HCT116 (cell line): ENCODE data around the gene ZFR2. TPM values are rescaled to one million over a fixed set of nuclear protein-coding genes. Genes with fewer than 3 reads are reported as not detected.

ENCODE experiments used
- ATAC-seq: fragments of 200-7000 bp; cut with Tn5 transposase; 2 replicates; pipeline ENCODE4 v1.9.1; 2020; ENCODE audit warnings: mild to moderate bottlenecking, moderate library complexity
- BruUV-seq: library from RNA; stranded (reverse); fragments of 400-500 nt; replicated peaks from 2 replicates; lab custom pipeline; 2021; lab: Mats Ljungman, UMichigan
- CTCF ChIA-PET: fragments of 300-600 bp; sonication (Branson Sonifier 250); formaldehyde crosslinking; loops from one replicate; lab custom pipeline; 2021; ENCODE audit warnings: antibody characterized with exemption; lab: Charles Lee
- POLR2A ChIA-PET: fragments of 300-600, 350-600 bp; sonication (Branson Sonifier 250); formaldehyde crosslinking; loops from one replicate; lab custom pipeline; 2021; ENCODE audit warnings: antibody characterized with exemption; lab: Charles Lee
- RAD21 ChIA-PET, 2 experiments: fragments of 300-600 bp; sonication (Branson Sonifier 250); formaldehyde crosslinking; loops; one replicate each; lab custom pipeline; 2023; ENCODE audit warnings: low total read pairs in 2 of 2; ENCODE audit not compliant: uncharacterized antibody in 2 of 2, unreplicated experiment in 2 of 2, low non-redundant PET in 1 of 2; lab: Charles Lee
- DNase-seq: peaks from one replicate; pipeline ENCODE4 v3.0.0-alpha.2; 2010; ENCODE audit warnings: low read depth, low spot score
- H2AFZ ChIP-seq: fragments of 200-600 bp; shearing (Covaris generic), sonication (generic); 2 replicates; pipeline ENCODE4 v1.6.1; 2017; ENCODE audit warnings: low read depth, mixed run types, mixed read lengths, antibody characterized with exemption, low read length; ENCODE audit not compliant: poor library complexity, severe bottlenecking
- H3K27ac ChIP-seq: 2 replicates; pipeline ENCODE4 v1.5.1; 2012; ENCODE audit warnings: low read depth, low read length
- H3K27me3 ChIP-seq: fragments of 200-600 bp; sonication (generic); 2 replicates; pipeline ENCODE4 v1.6.1; 2016; ENCODE audit warnings: mixed run types, low read length, mixed read lengths; ENCODE audit not compliant: insufficient read depth
- H3K36me3 ChIP-seq, 2 experiments: fragments of 200-500 bp in 1 of 2; fragments of 200-600 bp in 1 of 2; sonication (Bioruptor generic) in 1 of 2; sonication (generic) in 1 of 2; 2 replicates each; pipeline versions ENCODE4 v1.5.1 to v1.6.1; 2014 to 2016; ENCODE audit warnings: low read length in 2 of 2, inconsistent platforms in 1 of 2, mixed read lengths in 1 of 2, mixed run types in 1 of 2; ENCODE audit not compliant: insufficient read depth in 2 of 2, control insufficient read depth in 1 of 2
- H3K4me1 ChIP-seq, 2 experiments: fragments of 200-600 bp in 1 of 2; sonication (generic) in 1 of 2; 2 replicates each; pipeline versions ENCODE4 v1.5.1 to v1.6.1; 2012 to 2017; ENCODE audit warnings: low read length in 2 of 2, inconsistent platforms in 1 of 2, mild to moderate bottlenecking in 1 of 2, mixed read lengths in 1 of 2, mixed run types in 1 of 2, moderate library complexity in 1 of 2; ENCODE audit not compliant: insufficient read depth in 2 of 2, control insufficient read depth in 1 of 2
- H3K4me2 ChIP-seq: fragments of 200-600 bp; sonication (generic); 2 replicates; pipeline ENCODE4 v1.6.1; 2017; ENCODE audit warnings: mixed run types, low read length, mixed read lengths
- H3K4me3 ChIP-seq, 2 experiments: fragments of 200-600 bp in 1 of 2; sonication (generic) in 1 of 2; replicated peaks in 1 of 2; 2 replicates each; pipeline ENCODE4 v1.5.1; 2011 to 2016; ENCODE audit warnings: low read length in 2 of 2, control low read depth in 1 of 2, low read depth in 1 of 2, mild to moderate bottlenecking in 1 of 2, mixed read lengths in 1 of 2, mixed run types in 1 of 2
- H3K79me2 ChIP-seq: fragments of 200-600 bp; sonication (generic); 2 replicates; pipeline ENCODE4 v1.6.1; 2017; ENCODE audit warnings: mild to moderate bottlenecking, mixed run types, low read length, moderate library complexity, mixed read lengths; ENCODE audit not compliant: insufficient read depth
- H3K9ac ChIP-seq: fragments of 200-600 bp; sonication (generic); 2 replicates; pipeline ENCODE4 v1.6.1; 2016; ENCODE audit warnings: low read length, mixed read lengths
- H3K9me2 ChIP-seq: fragments of 200-600 bp; sonication (generic), shearing (Covaris generic); 2 replicates; pipeline ENCODE4 v1.6.1; 2017; ENCODE audit warnings: mixed run types, mild to moderate bottlenecking, moderate library complexity; ENCODE audit not compliant: insufficient read depth
- H3K9me3 ChIP-seq, 2 experiments: fragments of 200-500 bp in 1 of 2; fragments of 200-600 bp in 1 of 2; sonication (Bioruptor generic) in 1 of 2; sonication (generic) in 1 of 2; 2 replicates each; pipeline ENCODE4 v1.6.1; 2014 to 2017; ENCODE audit warnings: low read length in 2 of 2, mixed read lengths in 2 of 2, inconsistent platforms in 1 of 2, low read depth in 1 of 2, mild to moderate bottlenecking in 1 of 2, mixed run types in 1 of 2, moderate library complexity in 1 of 2; ENCODE audit not compliant: control insufficient read depth in 1 of 2, insufficient read depth in 1 of 2
- H4K20me1 ChIP-seq: fragments of 200-600 bp; sonication (generic), shearing (Covaris generic); 2 replicates; pipeline ENCODE4 v1.6.1; 2017; ENCODE audit warnings: mixed run types, mild to moderate bottlenecking, moderate library complexity; ENCODE audit not compliant: insufficient read depth
- ATF3 ChIP-seq: IDR thresholded peaks from 2 replicates; pipeline ENCODE4 v1.6.1; 2012
- CEBPB ChIP-seq: IDR thresholded peaks from 2 replicates; pipeline ENCODE4 v1.6.1; 2012; ENCODE audit warnings: low read depth
- EZH2 ChIP-seq: fragments of 200-600 bp; sonication (generic); IDR thresholded peaks from 2 replicates; pipeline ENCODE4 v1.6.1; 2017; ENCODE audit warnings: antibody characterized with exemption, mixed run types
- EZH2phosphoT487 ChIP-seq: fragments of 200-600 bp; IDR thresholded peaks from 2 replicates; pipeline ENCODE4 v1.6.1; 2018; ENCODE audit warnings: antibody characterized with exemption, borderline replicate concordance
- FOSL1 ChIP-seq: IDR thresholded peaks from 2 replicates; pipeline ENCODE4 v1.6.1; 2012; ENCODE audit warnings: low read depth
- MAX ChIP-seq: IDR thresholded peaks from 2 replicates; pipeline ENCODE4 v1.6.1; 2012
- POLR2A ChIP-seq: IDR thresholded peaks from 2 replicates; pipeline ENCODE4 v1.7.0; 2011; ENCODE audit warnings: borderline replicate concordance; ENCODE audit not compliant: insufficient read depth, insufficient read length; ENCODE audit errors: extremely low read depth
- RAD21 ChIP-seq: IDR thresholded peaks from 2 replicates; pipeline ENCODE4 v1.6.1; 2012; ENCODE audit warnings: low read depth, mild to moderate bottlenecking
- TCF7L2 ChIP-seq: IDR thresholded peaks from 2 replicates; pipeline ENCODE4 v1.7.0; 2011; ENCODE audit warnings: borderline replicate concordance, inconsistent platforms; ENCODE audit not compliant: insufficient read depth, insufficient read length; ENCODE audit errors: extremely low read depth
- YY1 ChIP-seq: IDR thresholded peaks from 2 replicates; pipeline ENCODE4 v1.6.1; 2011; ENCODE audit warnings: low read length, low read depth, moderate library complexity, mild to moderate bottlenecking; ENCODE audit not compliant: insufficient replicate concordance; ENCODE audit errors: extremely low read depth
- ZFX ChIP-seq: fragments of 450-650 bp; IDR thresholded peaks from 2 replicates; pipeline ENCODE4 v1.6.1; 2017
- ZNF274 ChIP-seq: fragments of 200-500 bp; sonication (Bioruptor generic); IDR thresholded peaks from 2 replicates; pipeline ENCODE4 v1.6.1; 2014; ENCODE audit warnings: mild to moderate bottlenecking, low read depth, low read length, inconsistent platforms
- intact Hi-C: fragments of 100-400 bp; cut with micrococcal nuclease; formaldehyde crosslinking; loops from 2 replicates; pipeline ENCODE4 v1.10.0; 2022
- total RNA-seq: library from RNA; stranded (reverse); gene quantifications from one replicate; pipeline ENCODE4 v1.2.1, GENCODE V29; 2021; ENCODE audit not compliant: unreplicated experiment
- TF ChIP-seq, protein P1 (sequence below): IDR thresholded peaks from 2 replicates; pipeline ENCODE4 v1.6.1; 2012; ENCODE audit warnings: low read depth

The ZFR2 gene
- total RNA-seq, 1 experiment from 2014 or later = 0.34 TPM

DNA sequence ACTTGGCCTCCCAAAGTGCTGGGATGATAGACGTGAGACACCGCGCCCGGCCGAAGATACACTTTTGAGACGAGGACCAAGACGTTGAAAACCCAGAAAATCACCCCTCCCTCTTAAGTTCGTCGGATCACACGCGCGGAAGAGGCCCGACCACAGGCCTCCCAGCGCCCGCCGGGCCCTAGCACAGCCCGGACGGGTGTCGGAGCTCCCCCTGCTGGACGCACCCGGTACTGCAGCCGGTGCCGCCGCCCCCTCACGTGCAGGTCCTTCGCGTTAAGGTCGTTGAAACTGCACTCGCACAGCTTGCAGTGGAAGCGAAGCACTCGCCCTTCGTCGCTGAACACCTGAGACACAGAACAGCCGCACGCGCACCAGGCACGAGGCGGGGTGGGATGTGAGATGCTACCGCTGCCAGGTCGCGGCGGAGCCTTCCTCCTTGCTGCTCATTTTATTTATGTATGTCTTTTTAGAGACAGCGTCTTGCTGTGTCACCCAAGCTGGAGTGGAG is 46.9 kb downstream of the ZFR2 start (continued):
- TF ChIP-seq MAX (peak; percentile 91), POLR2A (no peak)
- TF ChIP-seq, protein P1, sequence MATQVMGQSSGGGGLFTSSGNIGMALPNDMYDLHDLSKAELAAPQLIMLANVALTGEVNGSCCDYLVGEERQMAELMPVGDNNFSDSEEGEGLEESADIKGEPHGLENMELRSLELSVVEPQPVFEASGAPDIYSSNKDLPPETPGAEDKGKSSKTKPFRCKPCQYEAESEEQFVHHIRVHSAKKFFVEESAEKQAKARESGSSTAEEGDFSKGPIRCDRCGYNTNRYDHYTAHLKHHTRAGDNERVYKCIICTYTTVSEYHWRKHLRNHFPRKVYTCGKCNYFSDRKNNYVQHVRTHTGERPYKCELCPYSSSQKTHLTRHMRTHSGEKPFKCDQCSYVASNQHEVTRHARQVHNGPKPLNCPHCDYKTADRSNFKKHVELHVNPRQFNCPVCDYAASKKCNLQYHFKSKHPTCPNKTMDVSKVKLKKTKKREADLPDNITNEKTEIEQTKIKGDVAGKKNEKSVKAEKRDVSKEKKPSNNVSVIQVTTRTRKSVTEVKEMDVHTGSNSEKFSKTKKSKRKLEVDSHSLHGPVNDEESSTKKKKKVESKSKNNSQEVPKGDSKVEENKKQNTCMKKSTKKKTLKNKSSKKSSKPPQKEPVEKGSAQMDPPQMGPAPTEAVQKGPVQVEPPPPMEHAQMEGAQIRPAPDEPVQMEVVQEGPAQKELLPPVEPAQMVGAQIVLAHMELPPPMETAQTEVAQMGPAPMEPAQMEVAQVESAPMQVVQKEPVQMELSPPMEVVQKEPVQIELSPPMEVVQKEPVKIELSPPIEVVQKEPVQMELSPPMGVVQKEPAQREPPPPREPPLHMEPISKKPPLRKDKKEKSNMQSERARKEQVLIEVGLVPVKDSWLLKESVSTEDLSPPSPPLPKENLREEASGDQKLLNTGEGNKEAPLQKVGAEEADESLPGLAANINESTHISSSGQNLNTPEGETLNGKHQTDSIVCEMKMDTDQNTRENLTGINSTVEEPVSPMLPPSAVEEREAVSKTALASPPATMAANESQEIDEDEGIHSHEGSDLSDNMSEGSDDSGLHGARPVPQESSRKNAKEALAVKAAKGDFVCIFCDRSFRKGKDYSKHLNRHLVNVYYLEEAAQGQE = no peak
- TF ChIP-seq, all 23 proteins: peak for 5

- ChIA-PET POLR2A (no interaction called here), RAD21 (no interaction called here), CTCF (interaction anchor here (0.7 to 2.1 kb wide), 2 partner anchors 28 to 190 kb away, joined by 4 to 9 read pairs; no protein-coding TSS in a partner anchor)
- Histone ChIP-seq H3K4me3 (no peak overlapping the region), H3K36me3 (no peaks in the 10 kb centered on the region), H3K9me2 (no peaks in the 10 kb centered on the region), H3K27ac (no peak overlapping the region), H2AFZ (no peak overlapping the region), H3K9ac (no peak overlapping the region), H3K4me1 (peaks cover 0 to 6% of the 10 kb centered on the region in 2 experiments; a peak in 1 of 4 replicates), H3K9me3 (no peaks in the 10 kb centered on the region), H4K20me1 (no peaks in the 10 kb centered on the region), H3K4me2 (no peak overlapping the region), H3K79me2 (no peaks in the 10 kb centered on the region), H3K27me3 (no peaks in the 10 kb centered on the region)
- no TSS peak for BruUV-seq
- TF ChIP-seq ZFX = no peak
- TF ChIP-seq POLR2A = no peak
- TF ChIP-seq CEBPB = no peak
- TF ChIP-seq ZNF274 = no peak
- no peak for TF ChIP-seq EZH2
- TF ChIP-seq ATF3 = no peak
- no peak for TF ChIP-seq EZH2phosphoT487
- no peak for TF ChIP-seq FOSL1
- no peak for TF ChIP-seq RAD21
- TF ChIP-seq YY1 = no peak
- TF ChIP-seq TCF7L2 = no peak
- ATAC-seq (no peak), DNase-seq (no peak)
- intact Hi-C loops = loop anchor here (5.0 kb wide), 1 partner anchor 59 kb away; the partner anchor contains the start of genes APBA3 and MRPL54
Measured at GRCh38 chr19:3821156-3821555, 47.7 kb downstream of the ZFR2 start.
